Measurements from ENCODE around the gene SYTL1. TPM values are rescaled to one million over a fixed set of nuclear protein-coding genes. Genes with fewer than 3 reads are reported as not detected.

The SYTL1 gene
- total and polyA plus RNA-seq, 9 of the 15 experiments (the other 6 are each of a cell fraction or from before 2014, with no cell fraction given) = 0.04 to 9.3 (median 1.7) TPM

DNA sequence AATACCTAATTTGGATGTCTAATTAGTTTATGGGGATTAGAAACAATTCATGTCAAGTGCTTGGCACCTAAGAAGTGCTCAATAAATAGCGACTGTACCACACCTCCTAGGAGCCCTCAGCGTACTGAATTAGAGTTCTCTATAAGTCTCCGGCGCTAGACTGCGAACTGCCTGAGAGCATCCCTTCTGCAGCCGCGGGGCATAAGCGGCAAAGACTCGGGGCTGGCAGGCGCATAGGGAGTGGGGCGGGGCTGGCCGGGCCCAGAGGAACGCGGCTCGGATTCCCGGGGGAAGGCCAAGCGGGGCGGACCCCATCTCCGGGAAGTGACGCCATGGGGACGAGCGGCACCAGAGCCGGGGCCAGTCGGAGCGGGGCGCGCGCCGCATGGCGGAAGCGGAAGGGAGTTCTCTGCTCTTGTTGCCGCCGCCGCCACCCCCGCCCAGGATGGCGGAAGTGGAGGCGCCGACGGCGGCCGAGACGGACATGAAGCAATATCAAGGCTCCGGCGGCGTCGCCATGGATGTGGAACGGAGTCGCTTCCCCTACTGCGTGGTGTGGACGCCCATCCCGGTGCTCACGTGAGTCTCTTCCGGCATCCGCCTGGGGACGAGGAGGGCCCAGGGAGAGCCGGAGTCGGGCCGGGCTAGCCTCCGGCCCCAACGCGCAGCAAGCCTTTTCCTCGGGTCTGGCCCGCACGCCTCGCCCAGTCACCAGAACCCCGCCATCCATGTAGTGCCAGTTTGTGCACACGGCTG, 19.8 kb upstream of the SYTL1 start, which contains the start of gene TMEM222 (continued):
- TF ChIP-seq, protein P1, sequence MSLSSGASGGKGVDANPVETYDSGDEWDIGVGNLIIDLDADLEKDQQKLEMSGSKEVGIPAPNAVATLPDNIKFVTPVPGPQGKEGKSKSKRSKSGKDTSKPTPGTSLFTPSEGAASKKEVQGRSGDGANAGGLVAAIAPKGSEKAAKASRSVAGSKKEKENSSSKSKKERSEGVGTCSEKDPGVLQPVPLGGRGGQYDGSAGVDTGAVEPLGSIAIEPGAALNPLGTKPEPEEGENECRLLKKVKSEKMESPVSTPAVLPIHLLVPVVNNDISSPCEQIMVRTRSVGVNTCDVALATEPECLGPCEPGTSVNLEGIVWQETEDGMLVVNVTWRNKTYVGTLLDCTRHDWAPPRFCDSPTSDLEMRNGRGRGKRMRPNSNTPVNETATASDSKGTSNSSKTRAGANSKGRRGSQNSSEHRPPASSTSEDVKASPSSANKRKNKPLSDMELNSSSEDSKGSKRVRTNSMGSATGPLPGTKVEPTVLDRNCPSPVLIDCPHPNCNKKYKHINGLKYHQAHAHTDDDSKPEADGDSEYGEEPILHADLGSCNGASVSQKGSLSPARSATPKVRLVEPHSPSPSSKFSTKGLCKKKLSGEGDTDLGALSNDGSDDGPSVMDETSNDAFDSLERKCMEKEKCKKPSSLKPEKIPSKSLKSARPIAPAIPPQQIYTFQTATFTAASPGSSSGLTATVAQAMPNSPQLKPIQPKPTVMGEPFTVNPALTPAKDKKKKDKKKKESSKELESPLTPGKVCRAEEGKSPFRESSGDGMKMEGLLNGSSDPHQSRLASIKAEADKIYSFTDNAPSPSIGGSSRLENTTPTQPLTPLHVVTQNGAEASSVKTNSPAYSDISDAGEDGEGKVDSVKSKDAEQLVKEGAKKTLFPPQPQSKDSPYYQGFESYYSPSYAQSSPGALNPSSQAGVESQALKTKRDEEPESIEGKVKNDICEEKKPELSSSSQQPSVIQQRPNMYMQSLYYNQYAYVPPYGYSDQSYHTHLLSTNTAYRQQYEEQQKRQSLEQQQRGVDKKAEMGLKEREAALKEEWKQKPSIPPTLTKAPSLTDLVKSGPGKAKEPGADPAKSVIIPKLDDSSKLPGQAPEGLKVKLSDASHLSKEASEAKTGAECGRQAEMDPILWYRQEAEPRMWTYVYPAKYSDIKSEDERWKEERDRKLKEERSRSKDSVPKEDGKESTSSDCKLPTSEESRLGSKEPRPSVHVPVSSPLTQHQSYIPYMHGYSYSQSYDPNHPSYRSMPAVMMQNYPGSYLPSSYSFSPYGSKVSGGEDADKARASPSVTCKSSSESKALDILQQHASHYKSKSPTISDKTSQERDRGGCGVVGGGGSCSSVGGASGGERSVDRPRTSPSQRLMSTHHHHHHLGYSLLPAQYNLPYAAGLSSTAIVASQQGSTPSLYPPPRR (CRISPR knock-in tag; IDR thresholded peaks at IDR 0.05; ENCODE audit: borderline replicate concordance) = no peak
- TF ChIP-seq ZNF695 (CRISPR knock-in tag; IDR thresholded peaks at IDR 0.05) (no peak), RCOR1 (IDR thresholded peaks at IDR 0.05; ENCODE audit: borderline replicate concordance in 1 of 2, low read depth in 2 of 2, low read length in 2 of 2) (peak in 1 of 2 experiments; percentile 76; a peak in 3 of 4 replicates), FUS (optimal IDR thresholded peaks at IDR 0.05; ENCODE audit: low read depth, low read length) (peak; percentile 83), E2F3 (CRISPR knock-in tag; IDR thresholded peaks at IDR 0.05) (peak; percentile 44; the same call in 1 of the 2 replicates), GABPB1 (CRISPR knock-in tag; IDR thresholded peaks at IDR 0.05) (peak; percentile 100), SRF (CRISPR knock-in tag; IDR thresholded peaks at IDR 0.05) (no peak; a peak in 1 of 4 replicates), SMAD1 (IDR thresholded peaks at IDR 0.05; ENCODE audit: low read depth, low read length, partially characterized antibody) (peak; percentile 38), CEBPG (CRISPR knock-in tag; IDR thresholded peaks at IDR 0.05) (peak; percentile 99), CEBPG (tag; conservative IDR thresholded peaks at IDR 0.05 in 1 of 2, IDR thresholded peaks at IDR 0.05 in 1 of 2) (peak; percentile 94 to 99), ZNF212 (CRISPR knock-in tag; IDR thresholded peaks at IDR 0.05) (no peak), EZH2 (IDR thresholded peaks at IDR 0.05; ENCODE audit: borderline replicate concordance, low read depth, low read length) (no peak), U2AF2 (optimal IDR thresholded peaks at IDR 0.05; ENCODE audit: low read depth, low read length) (no peak), ZSCAN29 (IDR thresholded peaks at IDR 0.05) (no peak), ZZZ3 (IDR thresholded peaks at IDR 0.05) (0 out of 2 replicates have a peak, but pooled peaks have one; percentile 86), TSC22D4 (tag; IDR thresholded peaks at IDR 0.05) (no peak), ZNF764 (CRISPR knock-in tag; IDR thresholded peaks at IDR 0.05; ENCODE audit: low read depth) (no peak), PHB (CRISPR knock-in tag; IDR thresholded peaks at IDR 0.05) (no peak), ESRRB (CRISPR knock-in tag; IDR thresholded peaks at IDR 0.05; ENCODE audit: borderline replicate concordance) (no peak), CC2D1A (IDR thresholded peaks at IDR 0.05) (no peak; the same call in 1 of the 2 replicates), PHF20 (IDR thresholded peaks at IDR 0.05; ENCODE audit: partially characterized antibody) (peak; percentile 100)
- TF ChIP-seq, protein P2, sequence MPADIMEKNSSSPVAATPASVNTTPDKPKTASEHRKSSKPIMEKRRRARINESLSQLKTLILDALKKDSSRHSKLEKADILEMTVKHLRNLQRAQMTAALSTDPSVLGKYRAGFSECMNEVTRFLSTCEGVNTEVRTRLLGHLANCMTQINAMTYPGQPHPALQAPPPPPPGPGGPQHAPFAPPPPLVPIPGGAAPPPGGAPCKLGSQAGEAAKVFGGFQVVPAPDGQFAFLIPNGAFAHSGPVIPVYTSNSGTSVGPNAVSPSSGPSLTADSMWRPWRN (IDR thresholded peaks at IDR 0.05; ENCODE audit: low read depth) = no peak
- TF ChIP-seq, protein P3, sequence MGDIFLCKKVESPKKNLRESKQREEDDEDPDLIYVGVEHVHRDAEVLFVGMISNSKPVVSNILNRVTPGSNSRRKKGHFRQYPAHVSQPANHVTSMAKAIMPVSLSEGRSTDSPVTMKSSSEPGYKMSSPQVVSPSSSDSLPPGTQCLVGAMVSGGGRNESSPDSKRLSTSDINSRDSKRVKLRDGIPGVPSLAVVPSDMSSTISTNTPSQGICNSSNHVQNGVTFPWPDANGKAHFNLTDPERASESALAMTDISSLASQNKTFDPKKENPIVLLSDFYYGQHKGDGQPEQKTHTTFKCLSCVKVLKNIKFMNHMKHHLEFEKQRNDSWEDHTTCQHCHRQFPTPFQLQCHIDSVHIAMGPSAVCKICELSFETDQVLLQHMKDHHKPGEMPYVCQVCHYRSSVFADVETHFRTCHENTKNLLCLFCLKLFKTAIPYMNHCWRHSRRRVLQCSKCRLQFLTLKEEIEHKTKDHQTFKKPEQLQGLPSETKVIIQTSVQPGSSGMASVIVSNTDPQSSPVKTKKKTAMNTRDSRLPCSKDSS (IDR thresholded peaks at IDR 0.05; ENCODE audit: low read depth, partially characterized antibody) = no peak

Measured in K562 (cell line).